Measurements from ENCODE around the gene ACVR2A.

ACVR2A gene

DNA sequence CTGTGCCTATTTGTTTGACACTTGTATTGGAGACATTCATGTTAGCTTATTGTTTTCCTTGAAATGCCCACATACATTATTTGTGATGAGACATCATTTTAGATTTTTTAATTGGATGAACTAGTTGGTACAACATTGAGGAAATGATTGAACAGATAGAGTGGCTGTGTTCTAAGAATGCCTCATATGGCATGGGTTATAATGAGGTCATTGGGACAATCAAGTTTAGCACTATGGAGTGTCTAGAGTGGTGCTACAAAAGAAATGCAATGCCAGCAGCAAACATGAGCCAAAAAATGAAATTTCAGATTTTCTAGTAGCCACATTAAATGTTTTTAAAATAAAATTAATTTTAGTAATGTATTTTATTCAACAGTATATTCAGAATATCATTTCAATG is 28.1 kb downstream of the ACVR2A start:
- in situ Hi-C loops (cut with HindIII; ENCODE audit: low pct_ligation_motif_present, low sequenced_read_pairs), result no loop called here
- no peak for DNase-seq
- TF ChIP-seq, protein P1, sequence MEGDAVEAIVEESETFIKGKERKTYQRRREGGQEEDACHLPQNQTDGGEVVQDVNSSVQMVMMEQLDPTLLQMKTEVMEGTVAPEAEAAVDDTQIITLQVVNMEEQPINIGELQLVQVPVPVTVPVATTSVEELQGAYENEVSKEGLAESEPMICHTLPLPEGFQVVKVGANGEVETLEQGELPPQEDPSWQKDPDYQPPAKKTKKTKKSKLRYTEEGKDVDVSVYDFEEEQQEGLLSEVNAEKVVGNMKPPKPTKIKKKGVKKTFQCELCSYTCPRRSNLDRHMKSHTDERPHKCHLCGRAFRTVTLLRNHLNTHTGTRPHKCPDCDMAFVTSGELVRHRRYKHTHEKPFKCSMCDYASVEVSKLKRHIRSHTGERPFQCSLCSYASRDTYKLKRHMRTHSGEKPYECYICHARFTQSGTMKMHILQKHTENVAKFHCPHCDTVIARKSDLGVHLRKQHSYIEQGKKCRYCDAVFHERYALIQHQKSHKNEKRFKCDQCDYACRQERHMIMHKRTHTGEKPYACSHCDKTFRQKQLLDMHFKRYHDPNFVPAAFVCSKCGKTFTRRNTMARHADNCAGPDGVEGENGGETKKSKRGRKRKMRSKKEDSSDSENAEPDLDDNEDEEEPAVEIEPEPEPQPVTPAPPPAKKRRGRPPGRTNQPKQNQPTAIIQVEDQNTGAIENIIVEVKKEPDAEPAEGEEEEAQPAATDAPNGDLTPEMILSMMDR (IDR thresholded peaks at IDR 0.05; ENCODE audit: low read depth, low read length, missing control alignments), result no peak
- no peak overlapping the region for H3K4me3 ChIP-seq (ENCODE audit: low read depth, low read length)
- H3K36me3 ChIP-seq (replicated peaks), result no peaks in the 10 kb centered on the region
- H3K27ac ChIP-seq, result no peak overlapping the region
- no peaks in the 10 kb centered on the region for H3K27me3 ChIP-seq (replicated peaks)

DNA sequence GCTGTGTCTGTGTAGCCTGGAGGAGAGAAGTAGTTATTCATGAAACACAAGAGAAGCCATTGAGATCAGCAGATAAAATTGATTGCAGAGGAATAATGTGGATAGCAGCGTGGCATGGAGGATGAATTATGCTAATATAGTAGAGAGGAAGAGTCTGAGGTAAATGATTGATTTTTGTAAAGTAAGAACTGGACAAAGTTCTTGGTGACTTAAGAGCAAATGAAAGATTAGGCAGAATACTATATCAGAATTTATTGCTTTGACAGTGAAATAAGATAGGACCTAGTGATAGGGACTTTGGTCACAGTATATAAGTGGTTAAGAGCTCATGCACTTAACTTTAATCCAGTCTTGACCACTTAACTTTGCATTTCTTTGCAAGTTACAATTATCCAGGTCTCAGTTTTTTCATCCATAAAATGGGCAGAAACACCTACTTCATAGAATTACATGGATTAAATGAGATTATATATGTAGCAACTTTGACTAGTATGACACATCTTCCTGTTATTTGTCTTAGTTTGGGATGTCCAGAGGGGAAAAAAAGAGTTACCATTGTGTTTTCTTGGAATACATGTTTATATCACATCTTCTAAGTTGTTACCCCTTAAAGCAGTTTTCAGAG is 29.1 kb downstream of the ACVR2A start:
- TF ChIP-seq, protein P1 (IDR thresholded peaks at IDR 0.05; ENCODE audit: low read depth, low read length, missing control alignments), result no peak
- in situ Hi-C loops (cut with HindIII; ENCODE audit: low pct_ligation_motif_present, low sequenced_read_pairs), result no loop called here
- no peak for DNase-seq
- no peaks in the 10 kb centered on the region for H3K27me3 ChIP-seq (replicated peaks)
- no peaks in the 10 kb centered on the region for H3K36me3 ChIP-seq (replicated peaks)
- H3K27ac ChIP-seq, result no peak overlapping the region
- H3K4me3 ChIP-seq (ENCODE audit: low read depth, low read length), result no peak overlapping the region

DNA sequence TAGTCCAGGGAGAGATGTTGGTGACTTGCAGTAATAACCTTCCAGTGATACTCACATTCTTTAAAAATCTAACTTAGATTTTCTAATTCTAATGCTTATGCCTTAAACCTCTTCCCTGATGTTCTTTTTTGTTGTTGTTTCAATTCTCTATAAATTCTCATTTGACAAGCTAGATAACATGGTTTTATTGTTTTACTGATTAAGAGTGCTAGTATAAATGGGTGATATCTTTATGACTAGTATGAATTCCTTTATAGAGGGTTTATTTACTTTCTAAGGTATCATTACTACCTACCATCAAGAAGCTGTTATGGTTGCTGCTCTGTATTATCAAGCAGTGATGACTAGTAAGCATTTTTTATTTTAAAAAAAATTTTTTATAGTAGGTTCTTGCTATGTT is 35.0 kb downstream of the ACVR2A start:
- Histone ChIP-seq H3K27me3 (replicated peaks) (no peaks in the 10 kb centered on the region), H3K36me3 (replicated peaks) (no peaks in the 10 kb centered on the region), H3K27ac (no peak overlapping the region), H3K4me3 (ENCODE audit: low read depth, low read length) (no peak overlapping the region)
- DNase-seq, result no peak
- TF ChIP-seq, protein P1 (IDR thresholded peaks at IDR 0.05; ENCODE audit: low read depth, low read length, missing control alignments), result no peak
- in situ Hi-C loops (cut with HindIII; ENCODE audit: low pct_ligation_motif_present, low sequenced_read_pairs), result no loop called here

DNA sequence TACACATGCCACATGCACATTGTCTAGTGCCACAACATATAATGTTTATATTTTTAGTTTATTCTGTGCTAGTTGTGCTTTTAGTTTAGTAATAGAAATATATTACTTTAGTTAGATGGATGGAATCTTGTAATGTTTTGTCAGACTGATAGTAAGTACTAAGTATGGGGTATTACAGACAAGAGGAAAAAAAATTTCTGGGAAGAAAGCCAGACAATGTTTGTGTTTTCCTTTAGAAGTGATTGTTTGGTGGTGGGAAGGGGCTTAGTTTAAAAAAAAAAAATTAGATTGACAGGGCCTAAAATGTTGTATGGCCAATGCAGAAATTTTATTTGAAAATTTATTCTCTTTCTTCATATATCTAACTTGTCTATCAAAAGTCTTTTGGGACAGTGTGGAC is 37.8 kb downstream of the ACVR2A start:
- H3K27me3 ChIP-seq (replicated peaks), result no peaks in the 10 kb centered on the region
- no peak overlapping the region for H3K27ac ChIP-seq
- H3K36me3 ChIP-seq (replicated peaks), result no peaks in the 10 kb centered on the region
- H3K4me3 ChIP-seq (ENCODE audit: low read depth, low read length), result no peak overlapping the region
- in situ Hi-C loops (cut with HindIII; ENCODE audit: low pct_ligation_motif_present, low sequenced_read_pairs), result no loop called here
- TF ChIP-seq, protein P1 (IDR thresholded peaks at IDR 0.05; ENCODE audit: low read depth, low read length, missing control alignments), result no peak
- DNase-seq, result no peak

DNA sequence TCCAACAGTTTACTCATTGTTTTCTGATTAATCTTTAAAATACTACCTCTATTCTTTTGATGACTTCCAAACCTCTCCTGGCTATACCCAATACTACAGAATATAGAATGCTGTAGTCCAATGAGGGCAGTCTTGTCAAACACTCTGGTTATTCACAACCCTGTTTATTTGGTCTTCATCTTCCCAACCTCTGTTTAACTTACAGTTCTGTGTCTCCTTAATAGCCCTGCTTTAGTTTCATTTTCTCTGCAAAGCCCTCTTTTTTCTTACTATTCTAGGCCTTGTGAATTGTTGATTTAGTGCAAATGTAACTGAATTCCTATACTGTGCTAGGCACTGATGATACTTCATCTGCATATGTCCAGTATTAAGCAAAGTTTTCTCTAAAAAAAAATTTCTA is 40.0 kb downstream of the ACVR2A start:
- DNase-seq, result no peak
- in situ Hi-C loops (cut with HindIII; ENCODE audit: low pct_ligation_motif_present, low sequenced_read_pairs), result no loop called here
- TF ChIP-seq, protein P1 (IDR thresholded peaks at IDR 0.05; ENCODE audit: low read depth, low read length, missing control alignments), result no peak
- H3K36me3 ChIP-seq (replicated peaks), result no peaks in the 10 kb centered on the region
- H3K4me3 ChIP-seq (ENCODE audit: low read depth, low read length), result no peak overlapping the region
- no peak overlapping the region for H3K27ac ChIP-seq
- no peaks in the 10 kb centered on the region for H3K27me3 ChIP-seq (replicated peaks)

DNA sequence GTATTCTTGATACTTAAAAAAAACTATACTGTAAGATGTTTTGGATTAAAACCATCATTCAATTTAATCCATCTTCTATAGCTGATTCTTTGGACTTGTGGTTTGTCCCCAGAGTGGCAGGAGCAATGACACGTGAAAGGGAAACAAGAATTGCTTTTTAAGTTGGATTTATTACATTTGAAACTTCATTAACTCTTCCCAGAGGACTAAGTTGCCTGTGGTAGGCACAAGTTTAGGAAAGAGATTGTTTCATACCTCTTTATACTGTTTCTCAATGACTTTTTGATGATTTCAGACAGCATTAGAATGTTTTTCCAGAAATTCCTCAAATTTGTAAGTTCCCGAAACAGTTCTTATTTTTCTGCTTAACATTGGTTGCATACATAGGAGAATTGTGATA is 41.3 kb downstream of the ACVR2A start:
- TF ChIP-seq, protein P1 (IDR thresholded peaks at IDR 0.05; ENCODE audit: low read depth, low read length, missing control alignments), result no peak
- in situ Hi-C loops (cut with HindIII; ENCODE audit: low pct_ligation_motif_present, low sequenced_read_pairs), result no loop called here
- no peak overlapping the region for H3K27ac ChIP-seq
- H3K36me3 ChIP-seq (replicated peaks), result no peaks in the 10 kb centered on the region
- no peak for DNase-seq
- H3K27me3 ChIP-seq (replicated peaks), result no peaks in the 10 kb centered on the region
- no peak overlapping the region for H3K4me3 ChIP-seq (ENCODE audit: low read depth, low read length)

Data from brain microvascular endothelial cell (primary cell).